Thoracic aorta (tissue), 2 donors: Measurements from ENCODE around the gene CHST11. TPM values are rescaled to one million over a fixed set of nuclear protein-coding genes. Genes with fewer than 3 reads are reported as not detected.

ENCODE experiments used
- ATAC-seq: fragments of 150-250 bp; one replicate; pipeline ENCODE4 v1.8.0; 2017; ENCODE audit warnings: low read depth; ENCODE audit not compliant: insufficient number of reproducible peaks, low FRiP score
- DNase-seq: peaks from one replicate; pipeline ENCODE4 v3.0.0-alpha.2; 2020; ENCODE audit warnings: low spot score
- H3K27ac ChIP-seq, 2 donors: fragments of 200-600 bp; sonication (generic); 1 replicate in 1 of 2; 2 replicates in 1 of 2; pipeline ENCODE4 v1.5.1; 2016; ENCODE audit warnings: mild to moderate bottlenecking in 2 of 2, moderate library complexity in 2 of 2
- H3K27me3 ChIP-seq: fragments of 200-600 bp; sonication (generic); replicated peaks from 2 replicates; pipeline ENCODE4 v1.6.0; 2016; ENCODE audit warnings: mild to moderate bottlenecking; ENCODE audit not compliant: insufficient read depth
- H3K36me3 ChIP-seq: fragments of 200-600 bp; sonication (generic); one replicate; pipeline ENCODE4 v1.5.1; 2016
- H3K4me1 ChIP-seq, 2 donors: fragments of 200-600 bp; sonication (generic); 1 replicate in 1 of 2; 2 replicates in 1 of 2; pipeline versions ENCODE4 v1.5.1 to v1.6.0; 2016; ENCODE audit warnings: low read depth in 2 of 2, mild to moderate bottlenecking in 1 of 2; ENCODE audit not compliant: control insufficient read depth in 1 of 2
- H3K4me3 ChIP-seq: fragments of 200-600 bp; sonication (generic); 2 replicates; pipeline ENCODE4 v1.5.1; 2016; ENCODE audit warnings: mild to moderate bottlenecking
- H3K9me3 ChIP-seq: fragments of 200-600 bp; sonication (generic); 2 replicates; pipeline ENCODE4 v1.5.1; 2016
- total RNA-seq, 2 donors: library from RNA; depleted of rRNA; stranded (reverse); fragments of >200 nt; gene quantifications; one replicate each; pipeline versions ENCODE4 v1.1.0 to v1.2.3, GENCODE V29; 2016
- TF ChIP-seq, protein P1 (sequence below): fragments of 200-600 bp; sonication (generic); IDR thresholded peaks from one replicate; pipeline ENCODE4 v1.5.1; 2019; ENCODE audit warnings: antibody characterized with exemption

Gene CHST11
- total RNA-seq, 2 donors from 2014 or later = 41.9 to 79.3 TPM

DNA sequence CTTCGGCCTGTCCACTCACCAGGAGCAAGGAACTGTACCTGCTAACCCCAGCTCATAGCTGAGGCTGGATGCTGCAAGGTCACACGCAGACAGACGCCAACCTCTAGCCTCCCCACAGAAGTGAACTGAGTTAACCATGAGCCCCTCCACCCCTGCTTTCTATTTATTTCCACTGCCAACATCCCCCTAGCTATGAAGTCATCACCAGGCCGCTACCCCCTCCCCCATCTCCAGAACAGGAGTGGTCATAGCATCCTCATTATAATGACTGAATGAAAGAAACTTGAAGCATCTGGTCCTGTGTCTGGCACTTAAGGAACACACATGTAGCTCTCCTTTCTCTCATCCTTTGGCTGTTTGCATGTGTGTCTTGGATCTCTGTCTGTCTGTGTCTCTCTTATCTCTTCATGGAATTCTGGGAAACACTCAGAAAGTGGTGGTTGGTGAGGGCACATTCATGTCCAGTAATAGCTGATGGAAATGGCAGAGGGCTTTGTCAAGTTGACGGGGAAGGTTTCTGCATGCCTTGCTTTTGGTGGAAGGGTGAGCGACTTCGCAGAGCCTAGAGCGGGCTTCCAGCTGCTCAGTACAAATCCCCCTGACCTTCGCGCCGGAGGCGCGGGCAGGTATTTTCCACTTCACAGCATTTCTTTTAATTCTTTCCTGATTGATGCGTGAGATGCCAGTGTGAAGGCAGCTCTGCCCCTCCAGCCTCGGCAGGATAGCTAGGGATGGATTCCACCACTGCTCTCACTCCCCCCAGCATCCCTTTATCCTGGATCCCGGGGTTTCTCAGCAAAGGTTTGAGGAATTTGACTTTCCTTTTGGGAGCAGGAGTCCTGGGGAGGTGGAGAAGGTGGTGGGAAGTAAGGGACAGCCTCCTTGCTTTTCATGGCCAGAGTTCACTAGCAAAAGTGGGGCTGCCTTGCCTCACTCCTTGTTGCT lies 198.2 kb downstream of the CHST11 start:
- TF ChIP-seq, protein P1, sequence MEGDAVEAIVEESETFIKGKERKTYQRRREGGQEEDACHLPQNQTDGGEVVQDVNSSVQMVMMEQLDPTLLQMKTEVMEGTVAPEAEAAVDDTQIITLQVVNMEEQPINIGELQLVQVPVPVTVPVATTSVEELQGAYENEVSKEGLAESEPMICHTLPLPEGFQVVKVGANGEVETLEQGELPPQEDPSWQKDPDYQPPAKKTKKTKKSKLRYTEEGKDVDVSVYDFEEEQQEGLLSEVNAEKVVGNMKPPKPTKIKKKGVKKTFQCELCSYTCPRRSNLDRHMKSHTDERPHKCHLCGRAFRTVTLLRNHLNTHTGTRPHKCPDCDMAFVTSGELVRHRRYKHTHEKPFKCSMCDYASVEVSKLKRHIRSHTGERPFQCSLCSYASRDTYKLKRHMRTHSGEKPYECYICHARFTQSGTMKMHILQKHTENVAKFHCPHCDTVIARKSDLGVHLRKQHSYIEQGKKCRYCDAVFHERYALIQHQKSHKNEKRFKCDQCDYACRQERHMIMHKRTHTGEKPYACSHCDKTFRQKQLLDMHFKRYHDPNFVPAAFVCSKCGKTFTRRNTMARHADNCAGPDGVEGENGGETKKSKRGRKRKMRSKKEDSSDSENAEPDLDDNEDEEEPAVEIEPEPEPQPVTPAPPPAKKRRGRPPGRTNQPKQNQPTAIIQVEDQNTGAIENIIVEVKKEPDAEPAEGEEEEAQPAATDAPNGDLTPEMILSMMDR = no peak
- Histone ChIP-seq H3K4me1 (peaks cover 0 to 5% of the 10 kb centered on the region in 2 donors), H3K27ac (no peak overlapping the region), H3K4me3 (no peak overlapping the region), H3K36me3 (no peaks in the 10 kb centered on the region), H3K27me3 (no peaks in the 10 kb centered on the region), H3K9me3 (no peaks in the 10 kb centered on the region)
- ATAC-seq (no peak), DNase-seq (no peak)

DNA sequence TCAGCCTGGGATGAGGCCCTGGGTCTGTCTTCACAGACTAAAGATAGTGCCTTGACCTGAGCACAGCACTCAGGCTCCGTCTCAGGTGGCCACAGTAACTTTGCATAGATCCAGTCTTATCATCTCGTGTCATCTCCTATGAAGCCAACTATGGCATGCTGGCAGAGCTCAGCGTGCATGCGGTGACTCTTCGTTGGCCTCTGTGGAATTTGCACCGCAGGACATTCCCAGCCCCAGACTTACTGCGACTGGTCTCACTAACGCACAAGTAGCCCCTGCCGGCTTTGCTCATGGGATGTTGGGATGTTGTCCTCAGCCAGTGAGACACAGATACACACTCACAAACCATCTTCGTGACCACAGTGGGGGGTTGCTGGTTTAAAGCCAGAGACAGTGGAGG lies 199.6 kb downstream of the CHST11 start:
- H3K27ac ChIP-seq = no peak overlapping the region
- ATAC-seq = no peak
- H3K36me3 ChIP-seq = no peaks in the 10 kb centered on the region
- DNase-seq = no peak
- peaks cover 0 to 5% of the 10 kb centered on the region in 2 donors for H3K4me1 ChIP-seq
- no peaks in the 10 kb centered on the region for H3K27me3 ChIP-seq
- H3K9me3 ChIP-seq = no peaks in the 10 kb centered on the region
- no peak overlapping the region for H3K4me3 ChIP-seq
- TF ChIP-seq, protein P1 = no peak

DNA sequence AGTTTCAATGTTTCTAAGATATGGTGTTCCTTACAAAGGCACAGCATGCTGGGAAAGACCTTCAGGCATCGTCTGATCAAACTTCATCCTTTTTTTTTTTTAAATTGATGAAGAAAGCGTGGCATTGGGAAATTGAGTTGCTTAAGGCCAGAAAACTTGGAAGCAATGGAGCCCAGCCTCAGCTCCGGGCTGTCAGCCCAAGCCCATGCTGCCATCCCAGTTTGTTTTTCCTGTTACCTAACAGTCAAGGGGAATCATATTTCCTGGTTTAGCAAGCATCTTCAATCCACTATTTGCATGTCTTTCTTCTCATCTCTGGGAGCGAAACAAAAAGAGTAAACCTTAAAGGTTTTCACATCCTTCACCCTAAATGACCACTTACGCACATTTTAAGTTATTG lies 200.2 kb downstream of the CHST11 start:
- Histone ChIP-seq H3K9me3 (no peaks in the 10 kb centered on the region), H3K36me3 (no peaks in the 10 kb centered on the region), H3K4me3 (no peak overlapping the region), H3K27me3 (no peaks in the 10 kb centered on the region), H3K4me1 (peaks cover 0 to 5% of the 10 kb centered on the region in 2 donors), H3K27ac (no peak overlapping the region)
- ATAC-seq (no peak), DNase-seq (no peak)
- TF ChIP-seq, protein P1 = no peak

DNA sequence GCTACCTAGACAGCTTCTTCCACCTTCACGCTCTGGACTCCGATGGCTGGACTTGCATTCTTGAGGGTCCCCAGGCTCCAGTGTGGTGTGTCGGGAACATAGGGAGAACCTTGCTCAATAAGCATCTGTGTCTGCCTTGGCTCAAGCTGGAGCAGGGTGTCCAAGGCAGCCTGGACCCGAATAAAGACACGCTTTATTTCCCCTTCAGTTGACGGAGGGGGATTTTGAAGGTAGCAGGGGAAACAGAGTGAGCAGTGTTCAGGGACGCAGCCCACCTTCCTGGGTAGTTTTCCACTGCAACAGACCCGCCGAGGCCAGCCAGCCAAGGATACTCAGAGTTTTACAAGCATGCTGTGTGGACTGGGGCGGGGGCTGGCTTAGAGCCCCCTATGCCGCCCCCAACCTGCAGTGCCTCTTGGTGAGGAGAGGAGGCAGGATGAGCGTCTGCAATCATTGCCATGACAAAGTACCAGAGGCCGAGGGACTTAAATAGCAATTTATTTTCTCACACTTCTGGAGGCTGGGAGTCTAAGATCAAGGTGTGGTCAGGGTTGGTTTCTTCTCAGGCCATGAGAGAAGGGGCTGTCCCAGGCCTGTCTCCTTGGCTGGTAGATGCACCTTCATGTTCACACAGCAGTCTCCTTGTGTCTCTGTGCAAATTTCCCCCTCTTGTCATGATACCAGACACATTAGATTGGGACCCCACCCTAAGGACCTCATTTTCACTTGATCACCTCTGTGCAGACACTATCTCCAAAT lies 201.2 kb downstream of the CHST11 start:
- Histone ChIP-seq H3K27me3 (no peaks in the 10 kb centered on the region), H3K27ac (no peak overlapping the region), H3K36me3 (no peaks in the 10 kb centered on the region), H3K9me3 (no peaks in the 10 kb centered on the region), H3K4me1 (peaks cover 0 to 5% of the 10 kb centered on the region in 2 donors), H3K4me3 (no peak overlapping the region)
- TF ChIP-seq, protein P1 = no peak
- ATAC-seq = no peak
- no peak for DNase-seq

GRCh38 chr12:104659058-104659457 lies 202.3 kb downstream of the CHST11 start:
- Histone ChIP-seq H3K9me3 (no peaks in the 10 kb centered on the region), H3K4me1 (peaks cover 0 to 6% of the 10 kb centered on the region in 2 donors), H3K4me3 (no peak overlapping the region), H3K27me3 (no peaks in the 10 kb centered on the region), H3K36me3 (no peaks in the 10 kb centered on the region), H3K27ac (no peak overlapping the region)
- ATAC-seq (no peak), DNase-seq (no peak)
- TF ChIP-seq, protein P1 = no peak
